B cell (primary cell): ENCODE results near the gene TTC13. TPM values are rescaled to one million over a fixed set of nuclear protein-coding genes. Genes with fewer than 3 reads are reported as not detected.

ENCODE experiments used
- ATAC-seq: fragments of 200-7000 bp; cut with Tn5 transposase; one replicate; pipeline ENCODE4 v1.10.0; 2021; ENCODE audit warnings: low read depth, mild to moderate bottlenecking, moderate number of reproducible peaks, moderate library complexity
- CTCF ChIA-PET: fragments of 350-600 bp; sonication (Branson Sonifier 250); formaldehyde crosslinking; loops from one replicate; lab custom pipeline; 2021; ENCODE audit warnings: antibody characterized with exemption, inconsistent platforms; lab: Charles Lee
- POLR2A ChIA-PET: fragments of 350-600 bp; sonication (Branson Sonifier 250); formaldehyde crosslinking; loops from one replicate; lab custom pipeline; 2021; ENCODE audit warnings: antibody characterized with exemption; lab: Charles Lee
- DNase-seq: peaks from one replicate; pipeline ENCODE4 v3.0.0; 2013
- H2AFZ ChIP-seq: 2 replicates; pipeline ENCODE4 v1.6.1; 2012; ENCODE audit warnings: mild to moderate bottlenecking, low read depth, low read length; ENCODE audit not compliant: insufficient read depth, poor library complexity, severe bottlenecking
- H3K27ac ChIP-seq, 2 donors: 1 replicate in 1 of 2; 2 replicates in 1 of 2; pipeline ENCODE4 v1.5.1; 2012 to 2013; ENCODE audit warnings: low read length in 2 of 2, mild to moderate bottlenecking in 2 of 2, moderate library complexity in 1 of 2
- H3K27me3 ChIP-seq, 4 experiments: fragments of 200-600 bp in 1 of 4; sonication (generic) in 1 of 4; replicated peaks in 1 of 4; 1 replicate in 2 of 4; 2 replicates in 2 of 4; pipeline versions ENCODE4 v1.6.1 to v1.7.0; 2013 to 2016; ENCODE audit warnings: low read length in 3 of 4, mild to moderate bottlenecking in 2 of 4, mixed read lengths in 1 of 4, moderate library complexity in 1 of 4; ENCODE audit not compliant: insufficient read depth in 4 of 4, control insufficient read depth in 3 of 4; ENCODE audit errors: control extremely low read depth in 1 of 4
- H3K36me3 ChIP-seq, 2 experiments: replicated peaks in 1 of 2; 1 replicate in 1 of 2; 2 replicates in 1 of 2; pipeline versions ENCODE4 v1.6.1 to v1.7.1; 2013; ENCODE audit warnings: low read length in 1 of 2; ENCODE audit not compliant: insufficient read depth in 2 of 2, control insufficient read depth in 1 of 2; ENCODE audit errors: control extremely low read depth in 1 of 2, extremely low read depth in 1 of 2
- H3K4me1 ChIP-seq, 2 donors: fragments of 200-600 bp in 1 of 2; sonication (generic) in 1 of 2; 1 replicate in 1 of 2; 2 replicates in 1 of 2; pipeline versions ENCODE4 v1.5.1 to v1.6.1; 2013 to 2017; ENCODE audit warnings: low read length in 2 of 2; ENCODE audit not compliant: control insufficient read depth in 2 of 2, insufficient read depth in 2 of 2
- H3K4me2 ChIP-seq: replicated peaks from 2 replicates; pipeline ENCODE3; 2012; ENCODE audit warnings: mild to moderate bottlenecking, low read depth, low read length; ENCODE audit not compliant: poor library complexity, severe bottlenecking
- H3K4me3 ChIP-seq, 5 experiments: fragments of 200-600 bp in 1 of 5; sonication (generic) in 1 of 5; 1 replicate in 3 of 5; 2 replicates in 2 of 5; pipeline versions ENCODE4 v1.5.1 to v1.7.0; 2011 to 2016; ENCODE audit warnings: low read length in 4 of 5, mild to moderate bottlenecking in 4 of 5, low read depth in 2 of 5, control low read depth in 1 of 5, moderate library complexity in 1 of 5; ENCODE audit not compliant: insufficient read depth in 1 of 5; ENCODE audit errors: control extremely low read depth in 1 of 5, extremely low read depth in 1 of 5
- H3K79me2 ChIP-seq: fragments of 200-600 bp; sonication (generic); one replicate; pipeline ENCODE4 v1.6.0; 2016; ENCODE audit warnings: low read length; ENCODE audit not compliant: control insufficient read depth, insufficient read depth
- H3K9ac ChIP-seq: fragments of 200-600 bp; sonication (generic); 2 replicates; pipeline ENCODE4 v1.6.1; 2017; ENCODE audit warnings: mild to moderate bottlenecking, low read length, moderate library complexity
- H3K9me3 ChIP-seq, 3 donors: one replicate each; pipeline versions ENCODE4 v1.6.1 to v1.7.1; 2013; ENCODE audit warnings: low read length in 2 of 3; ENCODE audit not compliant: control insufficient read depth in 2 of 3, insufficient read depth in 1 of 3; ENCODE audit errors: control extremely low read depth in 1 of 3
- H4K20me1 ChIP-seq: 2 replicates; pipeline ENCODE4 v1.6.0; 2012; ENCODE audit warnings: mild to moderate bottlenecking, low read length; ENCODE audit not compliant: insufficient read depth, control insufficient read depth, poor library complexity, severe bottlenecking
- H3K27ac Mint-ChIP-seq: one replicate; pipeline ENCODE4 v1.8.0; 2021; ENCODE audit warnings: mixed read lengths
- H3K27me3 Mint-ChIP-seq: one replicate; pipeline ENCODE4 v1.8.0; 2021; ENCODE audit warnings: mixed read lengths
- H3K4me1 Mint-ChIP-seq: one replicate; pipeline ENCODE4 v1.8.0; 2021; ENCODE audit warnings: mixed read lengths
- H3K4me3 Mint-ChIP-seq: one replicate; pipeline ENCODE4 v1.8.0; 2021; ENCODE audit warnings: mixed read lengths
- H3K9me3 Mint-ChIP-seq: one replicate; pipeline ENCODE4 v1.8.0; 2022; ENCODE audit warnings: mixed read lengths; ENCODE audit not compliant: insufficient read depth
- CTCF ChIP-seq: fragments of 200-600 bp; IDR thresholded peaks from one replicate; pipeline ENCODE4 v1.8.0; 2022; ENCODE audit warnings: antibody characterized with exemption, mild to moderate bottlenecking
- EZH2 ChIP-seq: IDR thresholded peaks from 2 replicates; pipeline ENCODE4 v1.6.1; 2012; ENCODE audit warnings: borderline replicate concordance, low read depth, mild to moderate bottlenecking, moderate library complexity, low read length; ENCODE audit not compliant: insufficient read depth, poor library complexity, severe bottlenecking
- WGBS: methylation state at CpG from one replicate; pipeline ENCODE4 v1.1.5; 2013; ENCODE audit warnings: missing lambda C conversion rate; ENCODE audit not compliant: insufficient coverage; 5-methylcytosine and 5-hydroxymethylcytosine counted together
- intact Hi-C: fragments of 100-400 bp; cut with micrococcal nuclease; formaldehyde crosslinking; loops from one replicate; pipeline ENCODE4 v1.10.0; 2022
- polyA plus RNA-seq: library from polyadenylated mRNA; depleted of rRNA; stranded (reverse); fragments of >200 nt; gene quantifications from 2 replicates; pipeline ENCODE4 v1.2.3, GENCODE V29; 2012
- total RNA-seq, 2 donors: library from RNA; stranded (reverse); fragments of 120-200 nt in 1 of 2; gene quantifications; 1 replicate in 1 of 2; 2 replicates in 1 of 2; pipeline versions ENCODE4 v1.2.3 to v1.2.4, GENCODE V29; 2013 to 2022

TTC13 gene
- total and polyA plus RNA-seq, 2 donors (not counting 1 experiment from before 2014, with no cell fraction given), result 33.9 to 55.0 TPM

DNA sequence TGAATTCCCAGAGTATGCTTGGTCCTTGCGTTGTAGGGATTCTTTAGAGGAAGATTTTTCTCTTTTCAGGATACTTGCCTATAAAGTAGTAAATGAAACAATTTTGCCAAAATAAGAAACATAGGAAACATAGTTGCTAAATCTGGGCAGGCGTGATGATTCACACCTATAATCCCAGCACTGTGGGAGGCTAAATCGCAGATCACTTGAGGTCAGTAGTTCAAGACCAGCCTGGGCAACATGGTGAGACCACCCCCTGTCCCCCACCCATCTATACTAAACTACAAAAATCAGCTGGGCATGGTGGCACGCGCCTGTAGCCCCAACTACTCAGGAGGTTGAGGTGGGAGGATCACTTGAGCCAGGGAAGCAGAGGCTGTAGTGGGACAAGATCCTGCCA lies 5.2 kb upstream of the TTC13 start:
- H3K27ac Mint-ChIP-seq, result no peak overlapping the region
- DNase-seq (no peak), ATAC-seq (no peak)
- Histone ChIP-seq H3K36me3 (peaks cover 0 to 6% of the 10 kb centered on the region in 2 experiments), H3K79me2 (peaks cover 60% of the 10 kb centered on the region), H3K27me3 (no peaks in the 10 kb centered on the region), H3K9me3 (no peaks in the 10 kb centered on the region), H4K20me1 (no peaks in the 10 kb centered on the region), H3K27ac (no peak overlapping the region), H3K4me3 (no peak overlapping the region), H2AFZ (no peak overlapping the region), H3K4me2 (no peak overlapping the region), H3K9ac (no peak overlapping the region), H3K4me1 (peaks cover 16 to 18% of the 10 kb centered on the region in 2 donors)
- ChIA-PET CTCF (interaction anchor here (1.5 kb wide), 1 partner anchor 67 kb away, joined by 4 read pairs; no protein-coding TSS in a partner anchor), POLR2A (no interaction called here)
- H3K4me3 Mint-ChIP-seq, result no peak overlapping the region
- peaks cover 23% of the 10 kb centered on the region for H3K4me1 Mint-ChIP-seq
- no peaks in the 10 kb centered on the region for H3K9me3 Mint-ChIP-seq
- intact Hi-C loops, result no loop called here
- WGBS, result 100% methylated on average over 2 of the region's 5 CpGs
- H3K27me3 Mint-ChIP-seq, result no peaks in the 10 kb centered on the region
- TF ChIP-seq CTCF (no peak), EZH2 (no peak)

DNA sequence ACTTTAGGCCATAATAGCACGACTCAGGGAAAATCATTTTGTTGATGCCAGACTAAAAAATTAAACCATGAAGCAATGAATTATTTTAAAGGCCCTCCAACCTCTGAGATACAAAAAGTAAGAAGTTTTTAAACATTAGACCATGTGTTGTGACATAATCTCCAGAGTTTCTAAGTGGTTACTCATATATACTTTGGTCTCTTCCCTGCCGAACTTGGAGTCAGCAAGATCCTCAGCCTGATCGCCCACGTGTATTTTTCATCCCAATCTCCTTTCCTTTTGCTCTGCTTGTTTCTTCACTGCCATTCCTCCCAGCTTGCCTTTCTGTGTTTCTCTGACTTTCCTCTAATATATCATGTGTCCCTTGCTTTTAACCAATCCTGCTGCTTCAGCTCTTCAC lies 4.0 kb upstream of the TTC13 start:
- Histone ChIP-seq H4K20me1 (no peaks in the 10 kb centered on the region), H3K27me3 (no peaks in the 10 kb centered on the region), H3K79me2 (peaks cover 65% of the 10 kb centered on the region), H3K9ac (no peak overlapping the region), H3K27ac (no peak overlapping the region), H2AFZ (no peak overlapping the region), H3K4me2 (no peak overlapping the region), H3K36me3 (peaks cover 0 to 4% of the 10 kb centered on the region in 2 experiments), H3K4me1 (peaks cover 18% of the 10 kb centered on the region in 2 donors), H3K4me3 (no peak overlapping the region), H3K9me3 (no peaks in the 10 kb centered on the region)
- H3K27ac Mint-ChIP-seq, result no peak overlapping the region
- peaks cover 26% of the 10 kb centered on the region for H3K4me1 Mint-ChIP-seq
- TF ChIP-seq CTCF (no peak), EZH2 (no peak)
- H3K4me3 Mint-ChIP-seq, result no peak overlapping the region
- ChIA-PET CTCF (interaction anchor here (1.5 kb wide), 2 partner anchors 64 to 66 kb away, joined by 4 to 6 read pairs; no protein-coding TSS in a partner anchor), POLR2A (no interaction called here)
- intact Hi-C loops, result no loop called here
- H3K27me3 Mint-ChIP-seq, result no peaks in the 10 kb centered on the region
- H3K9me3 Mint-ChIP-seq, result no peaks in the 10 kb centered on the region
- no peak for ATAC-seq
- no peak for DNase-seq
- WGBS, result 76% methylated on average over 3 of the region's 4 CpGs
